HG03103 (cell line): Measurements from ENCODE around the gene C4orf50.

Experiments used
- ATAC-seq: cut with Tn5 transposase; IDR thresholded peaks from one replicate; pipeline ENCODE4 v1.9.1; 2021; ENCODE audit warnings: low read depth; ENCODE audit not compliant: unreplicated experiment

Gene C4orf50

DNA sequence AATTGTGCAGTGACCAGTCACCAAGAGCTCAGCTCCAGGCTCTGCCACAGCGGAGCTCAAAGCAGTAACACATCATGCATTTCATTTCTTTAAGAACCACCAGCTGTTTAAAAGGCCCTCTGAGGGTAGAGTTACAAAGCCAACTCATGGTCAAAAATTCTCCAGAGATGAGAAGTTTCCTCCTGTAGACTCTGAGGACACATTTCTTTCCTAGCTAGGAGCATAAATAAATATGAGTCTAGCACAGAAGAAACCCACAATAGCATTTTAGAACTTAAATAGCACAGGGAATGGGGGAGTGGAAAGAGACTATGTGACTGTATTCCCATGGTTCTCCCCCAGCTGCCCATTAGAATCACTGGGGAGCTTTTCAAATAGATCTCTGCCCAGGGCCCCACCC is 118.8 kb downstream of the C4orf50 start:
- no peak for ATAC-seq

DNA sequence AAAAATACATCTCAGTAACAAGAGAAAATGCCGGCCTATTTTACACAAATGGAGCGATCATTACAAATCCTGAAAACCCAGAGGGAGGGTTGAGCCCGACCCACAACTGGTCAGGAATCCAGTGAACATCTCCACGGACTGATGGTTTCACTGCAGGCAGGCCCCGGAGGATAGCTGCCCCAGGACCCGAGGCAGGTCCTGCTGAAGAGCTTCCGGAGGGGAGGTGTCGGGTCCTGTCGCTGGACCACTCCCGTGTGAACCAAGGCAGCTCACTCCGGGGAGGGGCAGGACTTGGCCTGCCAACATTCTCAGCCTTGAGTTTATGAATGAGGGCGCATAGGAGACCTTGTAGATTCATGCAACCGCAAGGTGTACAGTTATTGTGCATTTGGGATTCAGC is 120.6 kb downstream of the C4orf50 start:
- ATAC-seq: no peak

DNA sequence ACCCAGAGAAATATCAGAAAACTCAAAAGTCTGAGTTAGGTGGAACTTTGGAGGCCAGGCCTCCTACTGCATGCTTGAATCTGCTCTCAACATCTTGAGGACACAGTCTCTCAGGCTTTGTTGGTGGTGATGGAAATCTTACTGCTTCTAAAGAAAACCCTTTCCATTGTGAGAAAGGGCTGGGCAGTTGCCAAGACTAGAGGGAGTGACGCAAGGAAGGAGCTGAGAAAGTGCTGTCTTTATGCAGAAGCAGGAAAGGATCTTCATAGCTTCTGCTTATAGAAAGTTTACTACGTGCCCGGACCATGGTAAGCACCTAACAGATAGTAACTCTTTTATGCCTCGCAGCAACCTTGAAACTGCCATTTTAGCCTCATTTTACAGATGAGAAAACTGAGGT is 122.9 kb downstream of the C4orf50 start:
- ATAC-seq: no peak

DNA sequence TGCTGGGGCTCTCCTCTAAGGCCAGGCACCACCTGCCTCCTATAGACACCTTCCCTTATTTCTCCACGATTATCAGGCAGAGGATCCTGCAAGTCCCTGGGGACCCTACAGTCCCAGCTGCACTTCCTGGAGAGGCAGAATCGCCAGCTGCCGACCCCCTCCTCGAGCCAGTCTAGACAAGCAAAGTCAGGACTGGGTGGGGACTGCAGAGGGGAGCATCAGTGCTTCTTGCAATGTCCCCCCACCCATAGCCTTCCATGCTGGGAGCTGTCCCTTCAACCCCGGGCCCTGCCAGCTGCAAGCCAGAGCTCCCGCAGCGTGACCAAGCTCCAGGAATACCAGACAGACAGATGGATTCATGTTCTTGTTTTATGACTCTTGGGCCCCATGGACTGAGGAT is 124.0 kb downstream of the C4orf50 start:
- ATAC-seq: no peak

DNA sequence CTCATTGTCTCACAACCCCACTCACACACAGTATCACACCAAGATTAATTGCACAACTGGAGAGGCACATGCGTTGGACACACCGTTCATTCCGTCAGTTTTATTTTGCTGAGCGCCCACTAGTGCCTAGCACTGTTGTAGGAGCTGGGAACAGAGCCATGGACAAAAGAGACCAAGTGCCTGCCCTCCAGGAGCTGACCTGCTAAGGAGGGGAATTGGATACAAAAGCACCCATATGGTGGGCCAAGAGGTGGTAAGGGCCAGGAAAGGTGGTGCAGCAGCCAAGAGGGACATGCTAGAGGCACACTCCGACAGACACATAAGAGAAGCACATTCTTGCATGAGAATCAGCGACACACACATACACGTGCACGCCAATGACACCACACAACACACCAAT is 124.6 kb downstream of the C4orf50 start:
- no peak for ATAC-seq

DNA sequence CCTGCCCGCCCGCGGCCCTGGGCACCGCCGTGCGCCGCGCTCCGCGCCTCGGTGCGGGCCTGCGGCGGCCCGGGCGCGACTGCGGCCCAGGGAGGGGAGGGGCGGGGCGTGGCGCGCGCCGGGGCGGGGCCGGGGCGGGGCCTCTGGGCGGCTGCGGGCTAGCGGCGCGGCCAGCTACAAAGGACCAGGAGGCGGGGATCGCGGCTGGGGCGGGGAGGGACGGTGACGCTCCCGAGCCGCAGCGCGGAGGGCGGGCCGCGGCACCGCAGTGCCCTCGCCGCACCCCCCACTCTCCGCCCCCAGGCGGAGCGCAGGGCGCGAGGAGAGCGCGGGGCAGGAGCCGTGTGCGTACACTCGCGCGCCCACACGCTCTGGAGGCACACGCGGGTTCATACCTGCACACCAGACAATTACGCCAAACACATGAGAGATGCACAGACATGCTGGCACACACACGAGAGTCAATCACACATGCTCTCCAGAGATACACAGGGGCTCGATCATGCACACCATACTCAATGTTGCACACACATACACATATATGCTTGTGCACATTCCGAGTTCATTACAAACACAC is 125.1 kb downstream of the C4orf50 start, which contains the start of gene CRMP1:
CRMP1 (minus strand) TSS at position 83 of the 577 bp plus-strand sequence. CDS start 117 bp downstream, outside the sequence.
- no peak for ATAC-seq

DNA sequence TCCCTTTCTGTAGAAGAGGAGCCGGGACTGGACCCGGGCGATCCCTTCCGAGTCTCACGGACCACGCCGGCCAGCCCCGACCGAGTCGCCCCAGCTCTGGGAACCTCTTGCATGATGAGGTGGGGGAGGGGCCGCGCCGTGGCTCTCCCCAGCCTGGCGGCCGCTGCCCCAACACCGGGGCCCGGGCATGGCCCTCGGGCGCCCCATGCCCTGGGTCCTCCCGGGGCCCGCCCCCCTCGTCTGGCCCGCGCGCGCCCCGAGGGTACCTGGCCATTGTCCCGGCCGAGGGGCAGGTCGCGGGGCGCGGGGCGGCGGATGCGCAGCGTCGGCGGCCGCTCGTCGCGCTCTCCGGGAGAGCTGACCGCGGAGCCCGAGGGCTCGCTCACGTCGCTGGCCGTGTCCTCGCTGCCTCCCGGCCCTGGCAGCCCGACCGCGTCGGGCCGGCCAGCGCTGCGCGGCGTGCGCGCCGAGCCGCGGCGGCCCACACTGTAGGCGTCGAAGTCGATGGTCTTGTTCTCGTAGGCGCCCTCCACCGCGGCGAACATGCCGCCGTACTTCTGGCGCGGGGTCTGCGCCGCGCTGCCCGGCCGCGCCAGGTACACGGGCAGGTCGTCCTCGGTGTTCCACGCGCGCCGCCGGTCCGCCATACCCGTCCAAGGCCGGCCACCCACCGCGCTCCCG is 125.8 kb downstream of the C4orf50 start:
- ATAC-seq: no peak

DNA sequence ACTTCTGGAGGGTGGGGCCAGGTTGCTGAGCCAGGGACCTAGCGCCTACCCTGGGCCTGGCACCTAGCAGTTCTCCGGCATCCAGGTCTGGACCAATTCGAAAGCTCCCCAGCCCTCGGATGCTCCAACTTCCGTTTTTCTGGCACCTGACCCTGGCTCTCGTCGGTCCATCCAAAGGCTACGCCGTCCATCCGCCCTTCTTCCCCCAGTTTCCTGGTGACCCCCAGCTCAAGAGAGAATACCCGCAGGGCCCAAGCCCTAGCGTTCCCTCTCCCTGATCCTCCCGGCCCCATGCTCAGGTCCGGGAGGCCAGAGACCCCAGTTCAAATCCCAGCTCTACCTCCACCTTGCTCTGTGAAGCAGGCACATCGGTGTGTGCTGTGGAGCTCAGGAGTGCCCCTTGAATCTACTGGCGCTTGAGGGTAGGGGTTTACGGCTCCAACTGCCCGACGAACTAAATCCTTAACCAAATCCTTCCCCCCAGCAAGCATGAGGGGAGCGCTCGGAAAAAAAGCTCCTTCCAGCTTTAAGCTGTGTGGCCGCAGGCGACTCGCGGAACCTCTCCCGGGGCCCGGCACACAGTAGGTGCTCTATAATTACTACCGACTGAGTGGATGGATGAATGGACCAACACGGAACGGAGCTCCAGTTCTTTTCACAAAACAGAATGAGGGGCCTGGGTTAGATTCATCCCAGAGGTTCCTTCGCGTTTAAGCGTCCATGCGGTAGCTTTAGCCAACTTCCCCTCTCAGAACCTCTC is 126.5 kb downstream of the C4orf50 start:
- no peak for ATAC-seq

DNA sequence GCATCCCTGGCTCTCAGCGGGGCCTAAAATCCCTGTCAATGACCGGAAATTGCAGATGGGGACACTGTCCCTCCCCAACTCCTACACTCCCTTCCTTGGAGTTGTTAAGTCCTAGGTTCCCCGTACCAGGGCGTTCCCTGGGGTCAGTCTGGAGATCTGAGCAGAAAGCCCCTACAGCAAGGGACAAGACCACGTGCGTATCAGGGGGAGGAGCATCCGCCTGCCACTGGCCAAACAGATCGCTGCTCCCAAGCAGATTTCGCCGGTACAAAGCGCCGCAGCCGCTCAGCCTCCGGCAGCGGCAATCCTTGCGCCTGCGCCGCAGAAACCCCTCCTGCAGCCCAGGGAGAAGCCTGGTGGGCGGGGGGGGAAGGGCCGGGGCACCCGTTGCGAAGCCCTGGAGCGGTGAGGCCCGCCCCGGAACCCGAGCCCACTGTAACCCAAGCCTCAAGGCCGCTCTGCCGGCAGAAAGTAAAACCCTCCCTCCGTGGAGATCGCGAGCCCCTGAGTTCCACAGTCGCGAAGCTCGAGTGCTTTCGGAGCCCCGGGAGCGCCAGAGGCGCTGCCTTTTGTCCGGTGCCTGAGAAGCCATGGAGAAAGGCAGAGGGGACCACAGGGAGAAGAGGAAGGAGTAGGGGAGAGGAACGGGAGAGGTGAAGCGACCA is 128.0 kb downstream of the C4orf50 start:
- ATAC-seq: no peak

DNA sequence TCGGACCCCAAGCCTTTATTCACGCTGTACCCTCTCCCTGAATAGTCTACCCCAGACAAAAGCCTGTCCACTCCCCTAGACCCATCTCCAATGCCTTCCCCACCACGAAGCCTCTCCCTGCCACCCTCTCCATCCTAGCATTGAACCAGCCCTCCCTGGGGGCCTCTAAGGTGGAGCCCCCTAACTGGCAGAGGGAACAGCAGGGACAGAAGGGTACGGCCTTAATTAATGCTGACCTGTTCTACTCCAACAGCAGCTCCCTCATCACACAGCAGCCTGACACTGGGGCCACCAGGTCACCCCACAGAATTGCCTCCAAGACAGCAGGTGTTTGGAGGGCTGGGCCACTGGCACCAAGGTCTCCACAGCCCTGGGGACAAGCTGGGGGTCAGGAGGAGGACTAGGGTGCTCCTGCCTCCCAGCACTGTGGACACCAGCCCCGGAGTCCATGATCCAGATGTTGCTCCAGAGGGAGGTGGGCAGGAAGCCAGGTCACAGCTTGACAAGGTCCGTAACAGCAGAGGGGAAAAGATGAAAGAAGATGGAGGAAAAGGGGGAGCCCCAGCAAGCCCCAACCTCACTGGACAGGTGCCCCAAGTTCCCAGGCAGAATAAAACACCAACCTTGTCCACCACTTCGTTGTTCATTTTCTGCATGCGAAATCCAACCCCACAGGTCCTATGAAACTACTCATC is 129.1 kb downstream of the C4orf50 start:
- ATAC-seq: no peak

DNA sequence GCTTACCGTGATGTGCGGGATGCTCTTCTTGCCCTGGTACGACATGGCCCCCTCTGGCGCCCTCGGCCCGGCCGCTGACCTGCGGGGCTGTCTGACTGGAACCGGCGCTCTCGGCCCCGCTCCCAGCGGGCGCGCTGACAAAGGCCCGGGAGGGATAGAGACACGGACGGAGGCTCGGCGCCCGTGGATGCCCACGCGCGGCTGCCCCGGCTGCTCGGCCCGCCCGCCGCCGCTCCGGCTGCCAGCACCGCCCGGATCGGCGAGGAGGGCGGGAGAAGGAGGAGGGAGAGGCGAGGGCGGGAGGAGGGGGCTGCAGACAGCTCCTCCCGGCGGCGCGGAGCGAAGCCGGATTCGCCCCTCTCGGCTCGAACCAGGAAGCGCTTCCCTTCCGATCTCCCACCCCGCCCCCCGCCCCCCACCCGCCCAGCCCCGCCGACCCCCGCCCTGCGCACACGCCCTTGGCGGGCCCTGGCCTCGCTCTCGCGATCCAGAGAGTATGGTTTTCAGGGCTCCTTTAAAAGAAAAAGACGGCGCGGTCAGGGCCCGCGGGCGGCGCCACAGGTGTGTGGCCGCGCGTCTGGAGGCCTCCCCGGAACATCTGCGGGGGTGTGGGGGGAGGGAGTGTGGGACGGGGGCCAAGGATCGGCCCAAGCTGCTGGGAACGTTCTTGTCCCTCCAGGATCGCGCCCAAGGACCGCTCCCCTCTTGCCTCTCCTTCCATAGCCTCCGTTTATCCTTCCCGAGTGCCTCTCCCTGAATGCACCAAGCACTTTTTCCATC is 129.8 kb downstream of the C4orf50 start:
- no peak for ATAC-seq

DNA sequence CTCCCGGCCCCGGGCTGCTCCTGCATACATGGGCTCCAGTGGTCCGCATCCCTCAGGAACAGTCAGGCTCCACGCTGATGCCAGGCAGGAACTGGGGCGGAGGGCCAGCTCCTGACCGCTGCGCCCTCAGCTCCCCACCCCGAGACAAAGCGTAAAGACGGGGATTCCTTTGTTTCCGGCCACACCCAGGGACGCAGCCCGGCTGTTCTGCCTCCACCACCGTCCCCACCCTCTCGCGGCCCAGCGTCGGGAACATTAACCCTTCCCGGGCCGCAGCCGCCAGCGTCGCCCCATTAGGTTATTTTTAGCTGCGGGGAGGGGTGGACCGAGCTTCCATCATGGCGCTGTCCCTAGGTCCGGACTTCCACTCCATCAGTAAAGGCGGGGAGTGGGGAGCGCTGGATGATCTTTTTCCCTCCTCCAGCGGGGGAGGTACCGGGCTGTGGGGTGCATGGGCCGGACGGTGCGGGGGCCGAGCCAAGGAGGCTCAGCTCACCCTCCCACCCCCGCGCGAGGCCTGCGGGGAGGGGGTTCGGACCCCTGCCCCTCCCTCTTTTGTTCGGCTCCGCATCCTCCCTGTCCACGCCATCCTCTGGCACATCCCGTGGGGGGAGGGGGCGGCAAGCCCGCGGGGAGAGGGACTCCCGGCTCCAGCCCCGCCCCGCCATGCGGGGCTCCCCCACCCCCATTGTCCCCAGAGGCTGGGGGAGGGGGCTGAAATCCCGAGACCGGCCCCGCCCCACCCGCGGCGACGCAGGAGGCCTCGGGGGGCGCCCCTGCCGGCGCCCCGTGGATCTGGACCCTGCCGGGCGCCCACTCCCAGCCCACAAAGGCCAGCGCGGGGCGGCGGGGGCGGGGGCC is 130.6 kb downstream of the C4orf50 start:
- ATAC-seq: no peak

DNA sequence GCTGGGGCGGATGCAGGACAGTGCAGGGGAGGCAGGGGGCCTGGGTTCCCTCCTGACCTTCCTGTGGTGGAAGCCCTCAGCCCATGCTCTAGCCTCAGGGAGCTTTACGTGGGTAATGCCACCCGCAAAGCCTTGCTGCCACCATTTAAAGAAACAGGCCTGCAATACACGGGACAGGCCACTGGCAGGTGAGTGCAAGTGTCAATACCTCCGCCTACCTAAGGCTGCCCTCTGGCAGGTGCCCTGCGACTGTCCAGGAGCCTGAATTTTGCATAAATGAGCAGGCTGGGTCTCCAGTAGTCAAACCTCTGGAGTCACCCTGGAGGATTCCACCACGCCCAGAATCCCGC is 131.2 kb downstream of the C4orf50 start:
- ATAC-seq: no peak

DNA sequence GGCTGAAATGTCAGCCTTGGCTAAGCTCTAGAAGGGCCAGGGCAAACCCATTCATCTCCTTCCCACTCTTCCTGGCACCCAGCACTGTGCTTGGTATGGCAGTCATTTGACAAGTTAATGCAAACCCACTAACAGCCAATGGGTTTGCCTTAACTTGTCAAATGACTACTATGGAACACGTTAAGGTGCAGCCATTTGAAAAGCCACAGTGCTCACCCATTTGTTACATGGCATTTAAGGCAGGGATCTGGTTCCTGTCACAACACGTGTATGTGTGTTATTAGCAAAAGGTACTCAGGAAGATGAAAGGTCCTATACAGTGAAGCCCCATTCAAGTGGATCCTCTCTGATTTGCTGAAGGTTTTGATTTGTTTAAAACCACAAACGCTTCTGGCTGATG is 132.5 kb downstream of the C4orf50 start:
- no peak for ATAC-seq

DNA sequence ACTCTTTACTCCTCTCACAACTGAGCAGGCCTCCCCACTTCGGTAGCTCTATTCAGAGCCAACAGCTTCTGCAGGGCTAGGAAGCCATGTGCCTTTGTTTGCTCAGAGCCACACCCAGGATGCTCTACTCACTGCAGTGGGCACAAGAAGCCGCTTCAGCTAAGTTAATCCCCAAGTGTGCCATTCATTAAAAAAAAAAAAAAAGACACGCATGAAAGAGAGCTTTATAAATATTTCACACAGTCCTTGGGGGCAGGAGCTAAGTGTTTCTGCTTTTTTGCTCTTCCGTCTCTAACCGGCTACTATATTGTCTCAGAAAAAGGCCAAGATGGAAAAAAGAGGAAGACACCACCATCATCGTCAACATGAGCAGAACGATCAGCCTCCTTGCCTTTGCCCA is 133.4 kb downstream of the C4orf50 start:
- no peak for ATAC-seq

DNA sequence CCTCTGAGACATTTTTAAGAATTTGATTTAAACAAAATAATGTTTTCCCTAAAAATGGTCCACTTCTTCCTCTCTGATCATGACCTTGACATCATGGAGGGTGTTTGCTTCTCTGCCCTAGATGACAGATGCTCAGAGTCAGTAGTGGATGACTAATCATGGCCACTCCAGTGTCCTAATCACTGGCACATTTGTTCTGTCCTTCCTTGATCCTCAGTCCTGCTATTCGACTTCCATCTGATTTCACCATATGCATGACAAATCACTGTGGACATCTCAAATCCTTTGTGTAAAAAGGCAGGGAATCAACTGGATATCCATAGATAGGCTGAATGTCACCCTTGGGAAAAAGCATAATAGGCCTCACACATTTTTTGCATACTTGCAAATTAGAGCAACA is 134.3 kb downstream of the C4orf50 start:
- ATAC-seq: no peak

DNA sequence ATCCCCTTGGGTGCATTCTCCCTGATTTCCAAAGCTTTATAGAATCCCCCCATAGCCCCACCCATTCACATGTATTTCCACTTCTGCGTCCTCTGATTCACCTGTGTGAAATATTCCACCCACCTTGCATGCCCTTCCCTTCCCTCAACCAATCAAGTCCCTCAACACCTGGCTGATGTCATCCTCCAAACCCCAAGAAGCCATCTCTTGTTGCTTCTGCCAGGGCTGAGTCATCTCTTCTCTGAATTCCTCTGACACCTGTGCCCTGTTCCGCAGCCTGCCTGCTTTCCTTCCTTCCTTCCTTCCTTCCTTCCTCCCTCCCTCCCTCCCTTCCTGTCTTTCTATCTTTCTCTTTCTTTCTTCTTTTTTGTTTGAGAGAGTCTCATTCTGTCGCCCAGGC is 135.3 kb downstream of the C4orf50 start:
- ATAC-seq: no peak

DNA sequence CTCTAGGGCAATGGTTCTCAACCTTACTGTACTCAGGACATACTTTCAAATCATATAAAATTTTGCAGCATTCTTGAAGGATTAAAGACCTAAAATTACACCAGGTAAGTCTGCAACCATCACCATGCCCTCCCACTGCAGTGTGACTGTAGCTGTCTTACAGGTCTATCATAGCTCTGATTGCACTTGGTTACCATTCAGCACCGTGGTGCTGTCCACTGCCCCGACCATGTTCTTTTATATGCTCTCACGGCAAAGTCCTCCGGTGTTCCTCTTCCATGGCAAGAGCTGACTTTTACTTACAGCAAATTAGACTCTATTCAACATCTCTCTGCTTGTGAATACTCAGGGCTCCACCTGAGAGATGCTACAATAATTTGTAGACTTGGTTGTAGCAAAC is 136.9 kb downstream of the C4orf50 start:
- ATAC-seq: no peak

DNA sequence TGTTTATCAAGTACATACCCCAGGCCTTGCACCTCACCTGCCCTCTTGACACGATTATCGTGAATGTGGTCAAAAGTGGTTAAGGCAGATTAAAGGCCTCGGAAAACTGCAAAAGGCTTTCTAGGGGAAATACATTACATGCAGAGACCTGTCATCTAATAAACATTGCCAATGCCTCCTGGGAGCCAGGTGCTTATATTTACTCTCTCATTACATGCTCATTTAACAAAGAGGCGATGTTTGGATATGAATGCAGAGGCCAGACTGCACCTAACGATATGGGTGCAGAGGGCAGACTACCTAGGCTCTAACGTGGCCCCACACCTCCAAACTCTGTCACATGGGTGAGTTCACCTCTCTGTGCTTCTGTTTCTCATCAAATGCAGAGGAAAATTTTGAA is 139.9 kb downstream of the C4orf50 start:
- no peak for ATAC-seq
